ENCODE measurements around the gene IKBKG. TPM values are rescaled to one million over a fixed set of nuclear protein-coding genes. Genes with fewer than 3 reads are reported as not detected.
"Not testable (repeated sequence)": the region's sequence is repeated elsewhere in the genome, so short reads cannot be mapped to it uniquely, and the experiment has no call there.

The IKBKG gene
- total RNA-seq, 1 donor from 2014 or later: 5.5 TPM

DNA sequence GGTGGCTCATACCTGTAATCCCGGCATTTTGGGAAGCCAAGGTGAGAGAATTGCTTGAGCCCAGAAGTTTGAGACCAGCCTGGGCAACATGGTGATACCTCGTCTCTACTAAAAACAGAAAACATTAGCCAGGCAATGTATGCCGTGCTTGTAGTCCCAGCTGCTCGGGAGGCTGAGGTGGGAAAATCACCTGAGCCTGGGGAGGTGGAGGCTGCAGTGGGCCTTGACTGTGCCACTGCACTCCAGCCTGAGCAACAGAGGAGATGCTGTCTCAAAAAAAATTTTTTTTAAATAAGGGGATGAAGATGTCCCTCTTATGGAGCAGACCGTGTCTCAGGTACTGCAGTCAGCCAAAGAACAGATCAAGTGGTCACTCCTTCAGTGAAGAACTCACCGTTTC lies 58.1 kb downstream of the IKBKG start:
- no peak for DNase-seq

DNA sequence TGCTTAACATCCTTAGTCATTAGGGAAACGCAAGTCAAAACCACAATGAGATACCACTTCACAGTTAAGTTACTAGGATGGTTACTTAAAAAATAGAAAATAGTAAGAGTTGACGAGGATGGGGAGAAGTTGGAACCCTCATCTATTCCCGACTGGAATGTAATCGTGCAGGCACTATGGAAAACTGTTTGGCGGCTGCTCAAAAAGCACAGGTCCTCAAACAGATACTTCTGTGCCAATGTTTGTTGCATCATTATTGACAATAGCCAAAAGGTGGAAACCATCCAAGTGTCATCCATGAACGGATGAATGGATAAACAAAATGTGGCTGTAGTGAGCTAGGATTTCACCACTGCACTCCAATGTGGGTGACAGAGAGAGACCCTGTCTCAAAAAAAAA lies 60.0 kb downstream of the IKBKG start:
- DNase-seq: no peak

- DNase-seq: not testable (repeated sequence)
These were observed 60.6 kb downstream of the IKBKG start for GRCh38 chrX:154607976-154608375.

GRCh38 chrX:154608823-154609222 lies 61.4 kb downstream of the IKBKG start:
- DNase-seq: not testable (repeated sequence)

DNA sequence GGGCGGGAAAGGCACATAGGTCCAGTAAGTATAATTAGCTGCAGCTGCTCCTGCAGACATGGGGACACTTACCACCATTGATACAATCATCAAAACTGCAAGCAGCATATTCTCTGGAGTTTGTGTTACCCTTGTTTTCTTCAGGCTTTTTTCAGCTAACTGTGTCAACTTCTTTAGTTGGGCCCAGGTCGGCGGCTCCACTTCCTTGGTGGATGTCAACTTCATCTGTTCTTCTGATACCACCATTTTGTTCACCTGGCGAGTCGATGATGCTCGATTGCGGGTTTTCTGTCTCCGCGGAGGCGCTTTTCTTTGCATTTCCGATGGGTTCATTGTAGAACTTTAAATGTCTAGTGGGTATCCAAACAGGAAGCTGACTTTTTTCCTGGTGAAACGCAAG lies 63.7 kb downstream of the IKBKG start:
- DNase-seq: not testable (repeated sequence)

DNA sequence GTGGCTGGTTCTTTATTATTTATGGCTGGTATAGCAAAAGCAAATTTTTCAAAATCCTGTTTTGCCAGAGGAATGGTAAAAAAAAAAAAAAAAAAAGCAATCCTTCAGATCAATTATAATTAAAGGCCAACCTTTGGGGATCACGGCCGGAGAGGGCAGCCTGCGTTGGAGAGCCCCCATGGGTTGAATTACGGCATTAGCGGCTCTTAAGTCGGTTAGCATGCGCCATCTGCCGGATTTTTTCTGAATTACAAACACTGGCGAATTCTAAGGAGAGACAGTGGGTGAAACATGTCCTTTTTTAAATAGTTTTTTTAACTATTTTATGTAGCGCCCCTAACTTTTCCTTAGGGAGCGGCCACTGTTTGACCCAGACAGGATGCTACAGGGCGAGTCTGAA lies 66.2 kb downstream of the IKBKG start:
- DNase-seq: not testable (repeated sequence)

Small RNA genes lying within 50 kb of the gene (small RNA-seq; reads per million reads assigned to genes)
- gene AC244090.1: not detected

Other genes with a start within 250 kb of the IKBKG start
- gene FLNA, start 173.0 kb upstream of the IKBKG start, total RNA-seq: 73.0 TPM
- gene EMD, start 168.3 kb upstream of the IKBKG start, total RNA-seq: 17.2 TPM
- 2,213 TPM for gene RPL10, start 149.2 kb upstream of the IKBKG start, total RNA-seq
- 4.4 TPM for gene DNASE1L1, start 138.4 kb upstream of the IKBKG start, total RNA-seq
- 10.9 TPM for gene TAFAZZIN, start 136.1 kb upstream of the IKBKG start, total RNA-seq
- 42.7 TPM for gene ATP6AP1, start 118.9 kb upstream of the IKBKG start, total RNA-seq
- 192 TPM for gene GDI1, start 110.5 kb upstream of the IKBKG start, total RNA-seq
- gene FAM50A, start 103.5 kb upstream of the IKBKG start, total RNA-seq: 13.1 TPM
- 14.5 TPM for gene PLXNA3, start 89.3 kb upstream of the IKBKG start, total RNA-seq
- 13.4 TPM for gene LAGE3, start 68.3 kb upstream of the IKBKG start, total RNA-seq
- gene UBL4A, start 61.0 kb upstream of the IKBKG start, total RNA-seq: 33.7 TPM
- gene SLC10A3, start 57.0 kb upstream of the IKBKG start, total RNA-seq: 3.4 TPM
- 8.1 TPM for gene FAM3A, start 31.4 kb upstream of the IKBKG start, total RNA-seq
- gene G6PD, start 774 bp upstream of the IKBKG start, total RNA-seq: 17.3 TPM
- not detected for gene CTAG1A, start 37.5 kb downstream of the IKBKG start, total RNA-seq
- gene CTAG1B, start 71.7 kb downstream of the IKBKG start, total RNA-seq: not detected
- gene CTAG2, start 106.0 kb downstream of the IKBKG start, total RNA-seq: not detected
- 1.4 TPM for gene GAB3, start 203.5 kb downstream of the IKBKG start, total RNA-seq
- 19.0 TPM for gene DKC1, start 215.2 kb downstream of the IKBKG start, total RNA-seq

Measured in occipital lobe (tissue), 3 donors.